GM12873 (cell line): ENCODE results near the gene STRA6.

Experiments
- TF ChIP-seq, protein P1 (sequence below): IDR thresholded peaks from 2 replicates; pipeline ENCODE4 v1.5.1; 2012; ENCODE audit warnings: low read depth, mild to moderate bottlenecking, moderate library complexity, low read length, control low read depth; ENCODE audit not compliant: insufficient read depth; ENCODE audit errors: missing control alignments

The STRA6 gene

DNA sequence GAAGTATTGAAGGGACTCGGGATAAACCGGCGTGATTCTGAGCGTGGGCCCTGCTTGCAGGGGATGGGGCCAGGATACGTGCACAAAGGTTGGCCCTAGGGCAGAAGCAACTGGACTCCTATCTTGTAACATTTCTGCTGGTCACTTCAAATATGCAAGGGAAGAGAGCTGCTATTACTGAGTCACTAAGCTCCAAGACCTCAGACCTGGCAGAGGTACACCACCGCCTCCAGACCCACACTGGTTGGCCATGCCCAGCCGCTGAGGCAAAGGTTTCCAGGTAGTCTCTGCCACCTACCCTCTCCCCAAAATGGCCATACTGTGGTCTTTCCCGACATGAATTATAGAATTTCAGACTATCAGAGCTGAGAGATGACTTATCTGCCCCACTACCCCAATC, 13.4 kb upstream of the STRA6 start:
- TF ChIP-seq, protein P1, sequence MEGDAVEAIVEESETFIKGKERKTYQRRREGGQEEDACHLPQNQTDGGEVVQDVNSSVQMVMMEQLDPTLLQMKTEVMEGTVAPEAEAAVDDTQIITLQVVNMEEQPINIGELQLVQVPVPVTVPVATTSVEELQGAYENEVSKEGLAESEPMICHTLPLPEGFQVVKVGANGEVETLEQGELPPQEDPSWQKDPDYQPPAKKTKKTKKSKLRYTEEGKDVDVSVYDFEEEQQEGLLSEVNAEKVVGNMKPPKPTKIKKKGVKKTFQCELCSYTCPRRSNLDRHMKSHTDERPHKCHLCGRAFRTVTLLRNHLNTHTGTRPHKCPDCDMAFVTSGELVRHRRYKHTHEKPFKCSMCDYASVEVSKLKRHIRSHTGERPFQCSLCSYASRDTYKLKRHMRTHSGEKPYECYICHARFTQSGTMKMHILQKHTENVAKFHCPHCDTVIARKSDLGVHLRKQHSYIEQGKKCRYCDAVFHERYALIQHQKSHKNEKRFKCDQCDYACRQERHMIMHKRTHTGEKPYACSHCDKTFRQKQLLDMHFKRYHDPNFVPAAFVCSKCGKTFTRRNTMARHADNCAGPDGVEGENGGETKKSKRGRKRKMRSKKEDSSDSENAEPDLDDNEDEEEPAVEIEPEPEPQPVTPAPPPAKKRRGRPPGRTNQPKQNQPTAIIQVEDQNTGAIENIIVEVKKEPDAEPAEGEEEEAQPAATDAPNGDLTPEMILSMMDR, result no peak

DNA sequence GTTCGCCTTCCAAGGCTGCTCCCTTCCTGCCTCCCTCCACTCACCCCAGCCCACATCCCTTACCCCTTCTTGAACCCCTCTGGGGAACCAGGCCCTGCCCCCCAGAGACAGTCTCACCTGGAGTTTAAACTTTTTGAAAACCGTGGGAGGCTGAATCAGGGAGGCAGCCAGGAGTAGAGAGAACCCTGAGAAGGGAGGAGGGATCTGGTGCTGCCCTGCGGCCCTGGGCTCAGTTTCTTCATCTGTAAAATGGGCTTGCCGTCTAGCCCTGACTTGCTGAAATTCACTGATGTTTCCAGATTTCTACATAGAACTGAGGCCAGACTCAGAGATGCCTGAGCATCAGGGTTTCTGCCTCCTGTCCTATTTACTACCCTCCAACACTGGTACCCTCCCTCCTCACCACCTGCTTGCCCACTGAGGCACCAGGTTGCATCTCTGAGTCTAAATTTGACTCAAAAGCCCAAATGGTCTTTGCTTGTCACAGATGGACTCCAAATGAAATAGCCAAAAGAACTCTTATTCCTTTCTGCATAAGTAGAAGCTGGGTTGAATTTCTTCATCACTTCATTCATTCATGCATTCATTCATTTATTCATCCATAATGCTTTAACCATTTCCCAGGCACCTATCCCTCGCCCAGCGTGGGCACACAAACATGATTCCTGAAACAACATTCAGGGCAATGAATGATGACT, 11.9 kb upstream of the STRA6 start:
- TF ChIP-seq, protein P1, result no peak

DNA sequence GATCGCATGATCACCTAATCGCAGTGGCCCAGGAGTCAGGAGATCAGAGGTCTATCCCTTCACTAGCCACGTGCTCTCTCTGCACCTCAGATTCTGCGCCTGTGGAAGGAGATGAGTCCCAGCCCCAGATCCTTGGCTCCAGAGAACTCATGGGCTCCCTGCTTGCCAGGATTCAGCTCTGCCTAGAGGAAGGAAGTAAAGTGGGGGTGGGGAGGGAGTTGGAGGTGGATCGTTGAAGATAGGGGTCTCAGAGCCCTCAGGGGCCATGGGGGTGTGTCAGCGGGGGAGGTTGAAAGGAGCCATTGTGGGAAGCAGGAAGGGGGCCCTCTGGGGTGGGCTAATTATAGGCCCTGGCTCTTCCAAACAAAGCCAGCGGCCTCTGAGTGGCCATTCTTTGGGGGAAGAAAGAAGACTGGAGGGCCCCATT, 11.3 kb upstream of the STRA6 start:
- TF ChIP-seq, protein P1, result no peak

DNA sequence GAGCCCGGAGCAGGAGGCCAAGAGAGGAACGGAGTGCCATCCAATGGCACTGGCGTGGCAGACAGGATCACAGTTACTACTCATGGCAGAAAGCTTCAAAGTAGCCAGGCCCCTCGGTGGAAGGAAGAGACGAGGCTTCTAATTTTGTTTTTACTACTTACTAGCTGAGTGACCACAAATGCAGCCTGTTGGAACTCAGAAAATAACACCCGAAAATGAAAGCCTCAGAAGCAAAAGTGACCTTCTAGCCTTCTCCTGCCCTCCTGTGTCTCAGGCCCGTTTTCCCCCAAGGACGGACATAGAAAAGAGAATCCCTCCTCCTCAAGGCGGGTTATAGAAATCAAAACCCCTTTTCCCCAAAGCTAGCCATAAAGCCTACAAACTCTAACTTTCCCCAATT, 9.9 kb upstream of the STRA6 start:
- TF ChIP-seq, protein P1, result no peak

DNA sequence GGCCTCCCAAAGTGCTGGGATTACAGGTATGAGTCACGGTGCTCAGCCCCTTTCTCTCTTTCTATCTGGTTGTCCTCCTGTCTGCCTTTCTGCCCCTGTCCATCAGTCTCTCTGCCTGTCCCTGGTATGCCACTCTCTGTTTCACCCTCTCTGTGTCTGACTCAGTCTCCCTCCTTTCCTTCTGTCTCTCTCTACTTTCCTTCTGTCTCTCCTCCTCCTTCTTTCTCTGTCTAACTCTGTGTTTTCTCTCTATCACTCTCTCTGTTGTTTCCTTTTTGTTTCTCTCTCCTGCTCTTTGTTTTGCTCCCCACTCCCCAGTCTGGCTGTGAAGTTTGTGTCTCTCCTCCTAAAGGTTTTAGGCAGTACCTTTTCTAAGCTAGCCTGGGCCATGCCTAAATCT, 9.1 kb upstream of the STRA6 start:
- TF ChIP-seq, protein P1, result no peak

DNA sequence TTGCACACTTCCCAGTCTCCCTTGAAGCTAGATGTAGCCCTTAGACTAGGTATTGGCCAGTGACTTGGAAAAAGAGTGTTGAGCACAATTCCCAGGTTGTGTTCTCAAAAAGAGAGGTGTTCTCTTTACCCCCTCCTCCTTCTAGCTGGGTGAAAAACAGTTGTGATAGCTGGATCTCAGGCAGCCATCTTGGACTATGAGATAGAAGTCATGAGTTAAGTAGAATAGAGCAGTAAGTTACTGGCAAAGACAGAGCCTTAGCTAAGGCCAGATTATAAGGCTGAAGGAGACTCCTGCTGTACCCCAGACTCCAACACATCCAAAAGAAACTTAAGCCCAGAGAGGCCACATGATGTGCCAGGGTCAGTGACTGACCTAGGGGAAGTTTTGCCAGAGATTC, 8.1 kb upstream of the STRA6 start:
- TF ChIP-seq, protein P1, result no peak

DNA sequence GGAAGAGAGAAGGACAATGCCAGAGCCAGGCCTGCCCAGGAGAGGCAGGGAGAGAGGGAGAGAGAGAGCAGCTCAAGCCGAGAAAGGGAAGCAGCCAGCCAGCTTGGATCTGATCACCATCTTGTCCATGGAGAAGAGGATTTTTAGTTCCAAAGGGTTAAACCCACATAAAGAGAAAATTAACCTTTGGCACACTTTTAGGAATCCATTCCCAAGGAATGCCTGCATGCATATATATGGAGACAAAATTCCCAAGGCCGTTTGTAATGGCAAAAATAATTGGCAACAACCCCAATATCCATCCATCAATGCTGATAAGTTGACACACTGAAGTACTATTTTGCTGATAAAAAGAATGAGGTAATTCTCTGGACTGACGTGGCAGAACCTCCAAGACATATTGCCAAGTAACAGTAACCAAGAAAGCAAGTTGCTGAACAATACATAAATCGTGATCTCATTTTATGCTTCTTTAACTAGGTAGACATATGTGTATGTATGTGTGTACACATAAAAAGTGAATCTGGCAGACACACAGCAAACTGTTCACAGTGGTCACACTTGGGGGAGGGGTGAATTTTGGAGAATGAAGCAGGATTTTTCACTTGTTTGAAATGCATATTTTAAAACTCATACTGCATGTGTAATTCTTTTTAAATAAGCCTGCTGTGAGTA, 7.5 kb upstream of the STRA6 start:
- TF ChIP-seq, protein P1, result no peak
